Hepatocyte (in vitro differentiated cells): ENCODE data around the gene EEF2K.

ENCODE experiments used
- CTCF ChIP-seq: fragments of 200-600 bp; sonication (generic); IDR thresholded peaks from 2 replicates; pipeline ENCODE4 v1.5.1; 2016; ENCODE audit warnings: antibody characterized with exemption, mild to moderate bottlenecking; ENCODE audit not compliant: poor library complexity
- EZH2 ChIP-seq: fragments of 200-600 bp; sonication (generic); IDR thresholded peaks from 2 replicates; pipeline ENCODE4 v1.6.1; 2016; ENCODE audit warnings: antibody characterized with exemption, mild to moderate bottlenecking, borderline replicate concordance
- EZH2phosphoT487 ChIP-seq: fragments of 200-600 bp; sonication (generic); IDR thresholded peaks from one replicate; pipeline ENCODE4 v1.6.1; 2018; ENCODE audit warnings: antibody characterized with exemption, mild to moderate bottlenecking, low read depth, moderate library complexity; ENCODE audit not compliant: unreplicated experiment, severe bottlenecking

- TF ChIP-seq CTCF (no peak), EZH2 (no peak), EZH2phosphoT487 (no peak)
Measured at GRCh38 chr16:22257440-22257839, 51.4 kb downstream of the EEF2K start.
